ENCODE data around the gene DCAF17.

DNA sequence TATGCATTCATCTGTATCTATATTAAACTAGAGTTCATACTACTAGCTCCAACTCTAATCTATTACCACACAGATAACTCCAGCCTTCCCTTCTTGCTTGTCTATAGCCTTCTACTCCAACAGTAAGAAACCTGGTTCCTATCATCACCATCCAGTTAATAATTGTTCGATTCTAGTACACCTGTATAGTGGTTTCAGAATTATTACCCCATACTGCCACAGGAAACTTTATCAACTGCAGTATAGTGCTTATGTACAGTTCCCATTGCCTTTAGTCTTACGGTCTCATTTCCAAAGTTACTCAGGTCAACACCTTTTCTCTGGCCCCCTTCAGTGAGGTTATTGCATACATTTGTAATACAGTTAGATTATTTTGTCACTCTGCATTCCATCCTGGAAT lies 14.7 kb upstream of the DCAF17 start:
- TF ChIP-seq, protein P1, sequence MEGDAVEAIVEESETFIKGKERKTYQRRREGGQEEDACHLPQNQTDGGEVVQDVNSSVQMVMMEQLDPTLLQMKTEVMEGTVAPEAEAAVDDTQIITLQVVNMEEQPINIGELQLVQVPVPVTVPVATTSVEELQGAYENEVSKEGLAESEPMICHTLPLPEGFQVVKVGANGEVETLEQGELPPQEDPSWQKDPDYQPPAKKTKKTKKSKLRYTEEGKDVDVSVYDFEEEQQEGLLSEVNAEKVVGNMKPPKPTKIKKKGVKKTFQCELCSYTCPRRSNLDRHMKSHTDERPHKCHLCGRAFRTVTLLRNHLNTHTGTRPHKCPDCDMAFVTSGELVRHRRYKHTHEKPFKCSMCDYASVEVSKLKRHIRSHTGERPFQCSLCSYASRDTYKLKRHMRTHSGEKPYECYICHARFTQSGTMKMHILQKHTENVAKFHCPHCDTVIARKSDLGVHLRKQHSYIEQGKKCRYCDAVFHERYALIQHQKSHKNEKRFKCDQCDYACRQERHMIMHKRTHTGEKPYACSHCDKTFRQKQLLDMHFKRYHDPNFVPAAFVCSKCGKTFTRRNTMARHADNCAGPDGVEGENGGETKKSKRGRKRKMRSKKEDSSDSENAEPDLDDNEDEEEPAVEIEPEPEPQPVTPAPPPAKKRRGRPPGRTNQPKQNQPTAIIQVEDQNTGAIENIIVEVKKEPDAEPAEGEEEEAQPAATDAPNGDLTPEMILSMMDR (conservative IDR thresholded peaks at IDR 0.05 in 1 of 2, IDR thresholded peaks at IDR 0.05 in 1 of 2; ENCODE audit: extremely low read depth in 1 of 2, insufficient read depth in 1 of 2, low read depth in 1 of 2, low read length in 2 of 2): no peak
- no peak for TF ChIP-seq EZH2 (IDR thresholded peaks at IDR 0.05; ENCODE audit: borderline replicate concordance, low read length)
